Naive thymus-derived CD4-positive, alpha-beta T cell (primary cell): ENCODE results near the gene METAP2. TPM values are rescaled to one million over a fixed set of nuclear protein-coding genes. Genes with fewer than 3 reads are reported as not detected.

Experiments
- ATAC-seq: fragments of 150-1000 bp; cut with Tn5 transposase; 2 replicates; pipeline ENCODE4 v1.10.0; 2021; ENCODE audit warnings: mild to moderate bottlenecking, moderate library complexity
- CTCF ChIA-PET: fragments of 350-600 bp; sonication (Branson Sonifier 250); formaldehyde crosslinking; loops from one replicate; lab custom pipeline; 2021; ENCODE audit warnings: antibody characterized with exemption; lab: Charles Lee
- POLR2A ChIA-PET: fragments of 350-600 bp; sonication (Branson Sonifier 250); formaldehyde crosslinking; loops from one replicate; lab custom pipeline; 2021; ENCODE audit warnings: antibody characterized with exemption, inconsistent platforms; lab: Charles Lee
- DNase-seq, 9 donors: peaks; one replicate each; pipeline versions ENCODE4 v3.0.0 to v3.0.0-alpha.2; 2020 to 2022; ENCODE audit warnings: mixed read lengths in 1 of 9
- H3K27ac ChIP-seq: one replicate; pipeline ENCODE4 v1.7.0; 2013; ENCODE audit warnings: mild to moderate bottlenecking, low read depth, low read length, moderate library complexity
- H3K27me3 ChIP-seq, 2 donors: one replicate each; pipeline ENCODE4 v1.7.0; 2013; ENCODE audit warnings: low read length in 2 of 2, mild to moderate bottlenecking in 2 of 2, moderate library complexity in 2 of 2; ENCODE audit not compliant: control insufficient read depth in 2 of 2, insufficient read depth in 2 of 2
- H3K36me3 ChIP-seq, 3 experiments: 1 replicate in 2 of 3; 2 replicates in 1 of 3; pipeline ENCODE4 v1.7.0; 2013; ENCODE audit warnings: low read length in 3 of 3, mild to moderate bottlenecking in 3 of 3, moderate library complexity in 1 of 3; ENCODE audit not compliant: insufficient read depth in 3 of 3, control insufficient read depth in 2 of 3
- H3K4me1 ChIP-seq, 2 donors: one replicate each; pipeline ENCODE4 v1.7.0; 2013; ENCODE audit warnings: low read length in 2 of 2, mild to moderate bottlenecking in 2 of 2, moderate library complexity in 1 of 2; ENCODE audit not compliant: control insufficient read depth in 2 of 2, insufficient read depth in 2 of 2
- H3K4me3 ChIP-seq: 2 replicates; pipeline ENCODE4 v1.7.0; 2013; ENCODE audit warnings: mild to moderate bottlenecking, low read length
- H3K9me3 ChIP-seq, 3 experiments: 1 replicate in 2 of 3; 2 replicates in 1 of 3; pipeline ENCODE4 v1.7.0; 2013; ENCODE audit warnings: low read length in 3 of 3; ENCODE audit not compliant: control insufficient read depth in 2 of 3
- H3K27ac Mint-ChIP-seq, 9 donors: one replicate each; pipeline ENCODE4 v1.8.0; 2020 to 2022; ENCODE audit warnings: mixed read lengths in 9 of 9, mild to moderate bottlenecking in 8 of 9, moderate library complexity in 5 of 9, inconsistent platforms in 2 of 9
- H3K27me3 Mint-ChIP-seq, 5 donors: one replicate each; pipeline ENCODE4 v1.8.0; 2021 to 2022; ENCODE audit warnings: mixed read lengths in 5 of 5, mild to moderate bottlenecking in 1 of 5
- H3K36me3 Mint-ChIP-seq, 5 donors: one replicate each; pipeline ENCODE4 v1.8.0; 2020 to 2022; ENCODE audit warnings: mixed read lengths in 5 of 5, mild to moderate bottlenecking in 3 of 5, inconsistent platforms in 1 of 5
- H3K4me1 Mint-ChIP-seq, 7 donors: one replicate each; pipeline ENCODE4 v1.8.0; 2020 to 2022; ENCODE audit warnings: mixed read lengths in 7 of 7, mild to moderate bottlenecking in 3 of 7, inconsistent platforms in 1 of 7
- H3K4me3 Mint-ChIP-seq, 10 donors: one replicate each; pipeline ENCODE4 v1.8.0; 2020 to 2022; ENCODE audit warnings: mild to moderate bottlenecking in 10 of 10, mixed read lengths in 10 of 10, moderate library complexity in 6 of 10, inconsistent platforms in 2 of 10
- H3K9me3 Mint-ChIP-seq, 11 donors: one replicate each; pipeline ENCODE4 v1.8.0; 2020 to 2022; ENCODE audit warnings: mixed read lengths in 11 of 11, mild to moderate bottlenecking in 4 of 11, inconsistent platforms in 1 of 11, moderate library complexity in 1 of 11
- intact Hi-C, 2 donors: fragments of 100-400 bp; cut with micrococcal nuclease; formaldehyde crosslinking; loops; one replicate each; pipeline ENCODE4 v1.15.1; 2023
- polyA plus RNA-seq, 2 donors: library from polyadenylated mRNA; unstranded; fragments of 300-500 nt; fragmentation: Illumina TruSeq; gene quantifications; one replicate each; pipeline ENCODE4 v1.2.3, GENCODE V29; 2021
- total RNA-seq, 6 experiments: library from RNA in 5 of 6; stranded (reverse) in 5 of 6; gene quantifications; 1 replicate in 5 of 6; 2 replicates in 1 of 6; pipeline ENCODE4 v1.2.3 and lab custom pipeline; 2021 to 2026

METAP2 gene
- total and polyA plus RNA-seq, 7 experiments from 2014 or later: 37.8 to 79.9 (median 50.2) TPM

- ATAC-seq: no peak
- Histone ChIP-seq H3K9me3 (no peaks in the 10 kb centered on the region), H3K4me1 (no peaks in the 10 kb centered on the region), H3K27me3 (no peaks in the 10 kb centered on the region), H3K4me3 (no peak overlapping the region), H3K27ac (no peak overlapping the region), H3K36me3 (peaks cover 4 to 40% (median 6%) of the 10 kb centered on the region in 3 experiments)
- no peak overlapping the region for H3K4me3 Mint-ChIP-seq
- H3K4me1 Mint-ChIP-seq: peaks cover 0 to 4% (median 0%) of the 10 kb centered on the region in 7 donors
- no peaks in the 10 kb centered on the region for H3K27me3 Mint-ChIP-seq
- POLR2A ChIA-PET: no interaction called here
- CTCF ChIA-PET: no interaction called here
- no peak for DNase-seq
- H3K27ac Mint-ChIP-seq: no peak overlapping the region
- H3K9me3 Mint-ChIP-seq: peaks cover 0 to 1% (median 0%) of the 10 kb centered on the region in 11 donors
- peaks cover 0 to 54% (median 12%) of the 10 kb centered on the region in 5 donors for H3K36me3 Mint-ChIP-seq
- intact Hi-C loops: no loop called here
Observed at GRCh38 chr12:95518944-95519343, 45.0 kb downstream of the METAP2 start.

GRCh38 chr12:95520816-95521215 lies 46.9 kb downstream of the METAP2 start:
- CTCF ChIA-PET: no interaction called here

GRCh38 chr12:95522692-95523091 lies 48.7 kb downstream of the METAP2 start:
- CTCF ChIA-PET: no interaction called here
- Histone ChIP-seq H3K9me3 (no peaks in the 10 kb centered on the region), H3K4me3 (no peak overlapping the region), H3K27ac (no peak overlapping the region), H3K4me1 (no peaks in the 10 kb centered on the region), H3K27me3 (no peaks in the 10 kb centered on the region), H3K36me3 (peaks cover 0 to 33% (median 4%) of the 10 kb centered on the region in 3 experiments)
- no peaks in the 10 kb centered on the region for H3K27me3 Mint-ChIP-seq
- no peak for ATAC-seq
- POLR2A ChIA-PET: interaction anchor here (0.6 kb wide), 1 partner anchor 848 kb away, joined by 3 read pairs; no protein-coding TSS in a partner anchor
- no peaks in the 10 kb centered on the region for H3K9me3 Mint-ChIP-seq
- H3K36me3 Mint-ChIP-seq: peaks cover 0 to 30% (median 7%) of the 10 kb centered on the region in 5 donors
- intact Hi-C loops: no loop called here
- H3K27ac Mint-ChIP-seq: no peak overlapping the region
- no peak for DNase-seq
- H3K4me3 Mint-ChIP-seq: no peak overlapping the region
- no peaks in the 10 kb centered on the region for H3K4me1 Mint-ChIP-seq

More at GRCh38 chr12:95520816-95521215, 46.9 kb downstream of the METAP2 start:
- Histone ChIP-seq H3K9me3 (no peaks in the 10 kb centered on the region), H3K27me3 (no peaks in the 10 kb centered on the region), H3K27ac (no peak overlapping the region), H3K36me3 (peaks cover 3 to 32% (median 4%) of the 10 kb centered on the region in 3 experiments), H3K4me1 (no peaks in the 10 kb centered on the region), H3K4me3 (no peak overlapping the region)
- no peaks in the 10 kb centered on the region for H3K27me3 Mint-ChIP-seq
- no peak for ATAC-seq
- peaks cover 0 to 40% (median 7%) of the 10 kb centered on the region in 5 donors for H3K36me3 Mint-ChIP-seq
- no peaks in the 10 kb centered on the region for H3K9me3 Mint-ChIP-seq
- peak overlapping the region in 1 of 9 donors; percentile 21 for H3K27ac Mint-ChIP-seq
- H3K4me1 Mint-ChIP-seq: peaks cover 0 to 4% (median 0%) of the 10 kb centered on the region in 7 donors
- POLR2A ChIA-PET: no interaction called here
- intact Hi-C loops: no loop called here
- DNase-seq: no peak
- H3K4me3 Mint-ChIP-seq: no peak overlapping the region

- Histone ChIP-seq H3K9me3 (no peaks in the 10 kb centered on the region), H3K36me3 (peaks cover 0 to 12% (median 0%) of the 10 kb centered on the region in 3 experiments), H3K27ac (no peak overlapping the region), H3K4me1 (no peaks in the 10 kb centered on the region), H3K4me3 (no peak overlapping the region), H3K27me3 (no peaks in the 10 kb centered on the region)
- Mint-ChIP-seq H3K27me3 (no peaks in the 10 kb centered on the region), H3K4me1 (peaks cover 0 to 32% (median 5%) of the 10 kb centered on the region in 7 donors), H3K36me3 (peaks cover 0 to 28% (median 0%) of the 10 kb centered on the region in 5 donors), H3K27ac (peak overlapping the region in 2 of 9 donors; percentile 11 to 20), H3K4me3 (no peak overlapping the region), H3K9me3 (no peaks in the 10 kb centered on the region)
- ATAC-seq (no peak), DNase-seq (no peak)
- intact Hi-C loops: no loop called here
- POLR2A ChIA-PET: no interaction called here
- CTCF ChIA-PET: no interaction called here
Observed at GRCh38 chr12:95528431-95528830, 54.5 kb downstream of the METAP2 start.

- H3K27ac ChIP-seq: no peak overlapping the region
- DNase-seq: no peak
- ChIA-PET POLR2A (no interaction called here), CTCF (no interaction called here)
- peaks cover 3 to 40% (median 9%) of the 10 kb centered on the region in 7 donors for H3K4me1 Mint-ChIP-seq
- H3K9me3 Mint-ChIP-seq: no peaks in the 10 kb centered on the region
- no peaks in the 10 kb centered on the region for H3K9me3 ChIP-seq
- ATAC-seq: no peak
- H3K27me3 ChIP-seq: no peaks in the 10 kb centered on the region
- no peak overlapping the region for H3K27ac Mint-ChIP-seq
- H3K27me3 Mint-ChIP-seq: no peaks in the 10 kb centered on the region
- H3K4me3 ChIP-seq: no peak overlapping the region
- H3K36me3 Mint-ChIP-seq: peaks cover 0 to 33% (median 4%) of the 10 kb centered on the region in 5 donors
- H3K4me1 ChIP-seq: no peaks in the 10 kb centered on the region
- intact Hi-C loops: loop anchor here (5.0 to 10.0 kb wide), 4 partner anchors 195 to 1397 kb away; no protein-coding TSS in a partner anchor
- H3K36me3 ChIP-seq: peaks cover 0 to 14% (median 0%) of the 10 kb centered on the region in 3 experiments
- H3K4me3 Mint-ChIP-seq: no peak overlapping the region
Observed at GRCh38 chr12:95529693-95530225, 55.8 kb downstream of the METAP2 start.

GRCh38 chr12:95532851-95533250 lies 58.9 kb downstream of the METAP2 start:
- H3K36me3 Mint-ChIP-seq: peaks cover 0 to 33% (median 4%) of the 10 kb centered on the region in 5 donors
- Histone ChIP-seq H3K27me3 (no peaks in the 10 kb centered on the region), H3K4me1 (no peaks in the 10 kb centered on the region), H3K4me3 (no peak overlapping the region), H3K36me3 (peaks cover 0 to 7% (median 0%) of the 10 kb centered on the region in 3 experiments), H3K9me3 (no peaks in the 10 kb centered on the region), H3K27ac (no peak overlapping the region)
- POLR2A ChIA-PET: no interaction called here
- no peak for DNase-seq
- H3K4me3 Mint-ChIP-seq: no peak overlapping the region
- no peak for ATAC-seq
- H3K27ac Mint-ChIP-seq: no peak overlapping the region
- no peaks in the 10 kb centered on the region for H3K9me3 Mint-ChIP-seq
- peaks cover 3 to 40% (median 9%) of the 10 kb centered on the region in 7 donors for H3K4me1 Mint-ChIP-seq
- CTCF ChIA-PET: interaction anchor here (0.6 to 7.1 kb wide), 4 partner anchors 74 to 424 kb away, joined by 3 to 68 read pairs (median 3); no protein-coding TSS in a partner anchor
- intact Hi-C loops: loop anchor here (5.0 to 10.0 kb wide), 4 partner anchors 198 to 1401 kb away; no protein-coding TSS in a partner anchor
- H3K27me3 Mint-ChIP-seq: no peaks in the 10 kb centered on the region
